SHP77 treated with DMSO at 0.1 percent for 48 hours (cell line): ENCODE results near the gene OSBPL1A.

Experiments
- DNase-seq: peaks from one replicate; lab custom pipeline; 2025; lab: John Stamatoyannopoulos, UW

The OSBPL1A gene

GRCh38 chr18:24341361-24341760 lies 56.3 kb downstream of the OSBPL1A start:
- no peak for DNase-seq

- no peak for DNase-seq
Measured at GRCh38 chr18:24333084-24333483, 64.5 kb downstream of the OSBPL1A start.

GRCh38 chr18:24326211-24326610 lies 71.4 kb downstream of the OSBPL1A start:
- no peak for DNase-seq

GRCh38 chr18:24322584-24323136 lies 75.0 kb downstream of the OSBPL1A start:
- no peak for DNase-seq

GRCh38 chr18:24321071-24321470 lies 76.6 kb downstream of the OSBPL1A start:
- DNase-seq = no peak

GRCh38 chr18:24319757-24320156 lies 77.9 kb downstream of the OSBPL1A start:
- no peak for DNase-seq

- no peak for DNase-seq
Measured at GRCh38 chr18:24317370-24317769, 80.3 kb downstream of the OSBPL1A start.

GRCh38 chr18:24315170-24315569 lies 82.5 kb downstream of the OSBPL1A start:
- DNase-seq = no peak

- DNase-seq = no peak
Measured at GRCh38 chr18:24306201-24306600, 91.4 kb downstream of the OSBPL1A start.

GRCh38 chr18:24300703-24301102 lies 96.9 kb downstream of the OSBPL1A start:
- no peak for DNase-seq

GRCh38 chr18:24296276-24296675 lies 101.3 kb downstream of the OSBPL1A start:
- DNase-seq = no peak

GRCh38 chr18:24293254-24293653 lies 104.4 kb downstream of the OSBPL1A start:
- DNase-seq = no peak

GRCh38 chr18:24278591-24278990 lies 119.0 kb downstream of the OSBPL1A start:
- no peak for DNase-seq

- no peak for DNase-seq
Measured at GRCh38 chr18:24277516-24278195, 120.0 kb downstream of the OSBPL1A start.

GRCh38 chr18:24276994-24277393 lies 120.6 kb downstream of the OSBPL1A start:
- DNase-seq = no peak

GRCh38 chr18:24274837-24275236 lies 122.8 kb downstream of the OSBPL1A start:
- DNase-seq = no peak

GRCh38 chr18:24273596-24273995 lies 124.0 kb downstream of the OSBPL1A start:
- no peak for DNase-seq

GRCh38 chr18:24272229-24272525 lies 125.4 kb downstream of the OSBPL1A start:
- no peak for DNase-seq

GRCh38 chr18:24271381-24272228 lies 126.0 kb downstream of the OSBPL1A start:
- no peak for DNase-seq

GRCh38 chr18:24270937-24271380 lies 126.7 kb downstream of the OSBPL1A start:
- DNase-seq = no peak

- no peak for DNase-seq
Measured at GRCh38 chr18:24270358-24270936, 127.2 kb downstream of the OSBPL1A start.

GRCh38 chr18:24268784-24269550 lies 128.7 kb downstream of the OSBPL1A start:
- DNase-seq = no peak
